Measurements from ENCODE around the gene GOLGA8Q. TPM values are rescaled to one million over a fixed set of nuclear protein-coding genes. Genes with fewer than 3 reads are reported as not detected.
"Not testable (repeated sequence)": the region's sequence is repeated elsewhere in the genome, so short reads cannot be mapped to it uniquely, and the experiment has no call there.

Gene GOLGA8Q
- total RNA-seq (ENCODE audit: insufficient read depth, low replicate concordance): 7.2 TPM

DNA sequence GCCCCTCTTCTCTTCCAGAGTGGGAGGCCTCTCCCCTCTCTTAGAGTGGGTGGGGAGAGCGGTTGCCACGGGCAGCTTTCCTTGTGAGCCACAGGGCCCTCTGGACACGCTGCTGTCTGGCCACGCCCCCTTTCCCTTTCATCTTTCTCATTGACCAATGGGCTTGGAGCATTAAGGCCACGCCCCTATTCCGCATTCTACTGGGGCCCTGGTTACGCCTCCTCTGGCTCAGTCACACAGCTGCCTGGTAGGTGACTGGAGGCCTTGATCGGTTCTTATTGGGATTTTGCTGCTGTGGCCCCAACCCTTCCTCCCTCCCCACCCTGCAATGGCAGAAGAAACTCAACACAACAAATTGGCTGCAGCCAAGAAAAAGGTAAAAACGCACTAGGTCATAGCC, at the start of gene GOLGA8Q:
TSS of gene GOLGA8Q (plus strand) at position 301 of the 400 bp plus-strand sequence. CDS start at position 329, 28 bp downstream.
- DNase-seq (ENCODE audit: low spot score): not testable (repeated sequence)

GRCh38 chr15:30502904-30503781, 48.7 kb upstream of the GOLGA8Q start:
- not testable (repeated sequence) for DNase-seq (ENCODE audit: low spot score)

GRCh38 chr15:30504162-30504843, 47.5 kb upstream of the GOLGA8Q start:
- DNase-seq (ENCODE audit: low spot score): peak; percentile 18

DNA sequence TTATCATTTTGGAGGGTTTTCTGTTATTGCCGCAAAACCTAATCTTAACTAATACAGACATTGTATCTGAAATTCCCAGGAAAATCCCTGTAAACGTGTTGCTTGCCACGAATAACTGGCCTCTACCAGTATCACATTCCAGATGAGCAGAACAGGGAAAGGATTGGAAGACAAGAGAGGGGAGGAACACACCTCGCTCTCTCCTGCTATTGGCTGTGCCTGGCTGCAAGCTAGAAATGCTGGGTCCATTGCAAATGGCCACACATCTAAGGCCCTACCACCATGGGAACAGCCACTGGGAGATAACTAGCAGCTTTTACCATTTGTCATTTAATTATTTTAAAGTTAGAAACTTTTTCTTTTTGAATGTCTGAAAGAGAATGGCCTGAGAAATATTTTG, 37.3 kb upstream of the GOLGA8Q start:
- not testable (repeated sequence) for DNase-seq (ENCODE audit: low spot score)

- DNase-seq (ENCODE audit: low spot score): not testable (repeated sequence)
Measured at GRCh38 chr15:30523453-30524243, 28.2 kb upstream of the GOLGA8Q start.

- not testable (repeated sequence) for DNase-seq (ENCODE audit: low spot score)
Measured at GRCh38 chr15:30525912-30526311, 25.9 kb upstream of the GOLGA8Q start.

DNA sequence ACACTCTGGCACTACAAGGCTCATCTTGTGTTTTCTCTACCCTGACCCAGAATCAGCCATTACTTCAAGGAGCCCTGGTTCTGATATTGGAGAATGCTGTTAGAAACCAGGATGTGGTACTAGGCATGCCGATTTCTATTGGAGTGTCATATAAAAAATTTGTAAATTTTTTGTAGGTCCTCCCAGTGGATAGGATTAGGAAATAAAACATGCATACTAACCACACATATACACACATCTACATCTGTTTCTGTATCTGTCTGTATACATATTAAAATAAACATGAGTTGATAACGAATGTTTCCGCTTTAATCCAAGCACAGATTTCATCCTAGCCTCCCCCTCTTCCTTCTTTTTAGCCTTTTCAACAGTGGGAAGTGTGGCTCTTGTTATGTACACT, 22.8 kb upstream of the GOLGA8Q start:
- not testable (repeated sequence) for DNase-seq (ENCODE audit: low spot score)

GRCh38 chr15:30566949-30567348, 15.1 kb downstream of the GOLGA8Q start:
- peak; percentile 0 for DNase-seq (ENCODE audit: low spot score)

DNA sequence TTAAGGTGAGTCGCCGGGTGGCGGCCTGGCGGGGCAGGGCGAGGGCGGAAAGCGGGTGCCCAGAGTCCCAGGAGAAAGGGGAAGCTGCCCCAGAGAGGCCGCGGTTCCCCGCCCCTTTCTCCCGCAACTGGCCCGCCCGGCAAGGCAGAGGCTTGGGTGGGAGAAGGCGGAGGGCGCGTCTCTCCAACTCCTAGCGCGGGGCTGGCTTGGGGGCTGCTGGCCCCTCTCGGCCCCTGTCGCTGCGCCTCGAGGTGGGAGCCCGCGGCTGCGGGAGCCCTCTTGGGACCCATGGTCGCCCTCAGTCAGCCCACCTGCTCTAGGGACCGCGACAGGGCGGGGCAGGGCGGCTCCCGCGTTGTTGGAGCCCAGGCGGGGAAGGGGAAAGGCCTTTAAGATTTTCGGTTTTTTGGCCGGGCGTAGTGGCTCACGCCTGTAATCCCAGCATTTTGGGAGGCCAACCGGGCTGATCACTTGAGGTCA, 21.2 kb downstream of the GOLGA8Q start:
- DNase-seq (ENCODE audit: low spot score): not testable (repeated sequence)

DNA sequence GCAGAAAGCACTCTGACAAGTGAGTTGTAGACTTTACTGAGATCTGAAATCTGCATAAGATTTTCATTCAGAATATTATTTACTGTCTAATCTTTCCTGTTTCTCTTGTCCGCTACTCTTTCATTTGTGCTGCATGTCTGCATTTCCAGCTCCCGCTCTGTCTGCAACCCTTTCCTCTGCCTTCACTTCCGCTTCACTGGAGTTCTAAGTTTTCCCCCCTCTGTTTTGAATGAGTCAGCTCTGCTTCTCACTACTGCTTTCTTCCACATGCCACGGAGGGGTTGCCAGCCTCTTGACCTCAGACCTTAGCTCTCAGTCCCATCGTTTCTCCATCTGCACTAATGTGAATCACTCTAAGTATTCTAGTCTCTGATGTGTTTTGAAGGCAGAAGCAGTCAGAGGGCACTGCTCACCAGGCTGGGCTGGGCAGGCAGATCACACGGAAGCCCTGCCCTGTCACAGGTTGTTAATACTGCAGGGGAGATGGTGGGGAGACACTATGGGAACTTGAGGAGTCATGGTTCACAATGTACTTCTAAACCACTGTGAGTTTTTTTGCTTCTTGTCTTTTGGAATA, 27.6 kb downstream of the GOLGA8Q start:
- not testable (repeated sequence) for DNase-seq (ENCODE audit: low spot score)

DNA sequence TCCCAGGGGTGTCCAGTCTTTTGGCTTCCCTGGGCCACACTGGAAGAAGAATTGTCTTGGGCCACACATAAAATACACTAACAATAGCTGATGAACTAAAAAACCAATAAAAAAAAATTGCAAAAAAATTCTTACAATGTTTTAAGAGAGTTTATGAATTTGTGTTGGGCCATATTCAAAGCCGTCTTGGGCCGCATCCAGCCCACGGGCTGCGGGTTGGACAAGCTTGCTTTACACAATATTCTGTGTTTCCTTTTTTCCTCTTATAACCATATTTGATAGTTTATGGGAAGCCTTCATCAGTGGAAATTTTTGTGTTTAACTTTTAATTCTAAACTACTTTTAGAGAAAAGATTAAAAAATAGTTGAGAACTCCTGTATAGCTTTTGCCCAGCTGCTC, 28.9 kb downstream of the GOLGA8Q start:
- not testable (repeated sequence) for DNase-seq (ENCODE audit: low spot score)

GRCh38 chr15:30598953-30599352, 47.1 kb downstream of the GOLGA8Q start:
- DNase-seq (ENCODE audit: low spot score): not testable (repeated sequence)

- DNase-seq (ENCODE audit: low spot score): not testable (repeated sequence)
Measured at GRCh38 chr15:30603796-30604195, 51.9 kb downstream of the GOLGA8Q start, which contains the start of gene GOLGA8H. Gene GOLGA8H (plus strand): TSS chr15:30604028. CDS start chr15:30604126, 98 bp downstream.

Other genes starting within 250 kb of the GOLGA8Q start
- gene CHRFAM7A, start 158.5 kb upstream of the GOLGA8Q start, total RNA-seq (ENCODE audit: insufficient read depth, low replicate concordance): 0.48 TPM
- gene GOLGA8R, start 137.8 kb upstream of the GOLGA8Q start, total RNA-seq (ENCODE audit: insufficient read depth, low replicate concordance): 8.2 TPM
- gene GOLGA8H, start 52.0 kb downstream of the GOLGA8Q start, total RNA-seq (ENCODE audit: insufficient read depth, low replicate concordance): not detected